Activated B cell treated with CpG ODN at 0.5 μM for 24 hours (primary cell): ENCODE data around the gene PDCD5. TPM values are rescaled to one million over a fixed set of nuclear protein-coding genes. Genes with fewer than 3 reads are reported as not detected.
A peak's percentile ranks its signal among the peaks of the same experiment; 100 is the strongest.

Source experiments
- ATAC-seq: fragments of 200-7000 bp; cut with Tn5 transposase; one replicate; pipeline ENCODE4 v1.10.0; 2021; ENCODE audit warnings: low read depth, mild to moderate bottlenecking, moderate library complexity
- CTCF ChIA-PET: fragments of 350-600 bp; sonication (Branson Sonifier 250); formaldehyde crosslinking; loops from one replicate; lab custom pipeline; 2021; ENCODE audit warnings: antibody characterized with exemption; lab: Charles Lee
- POLR2A ChIA-PET: fragments of 350-600 bp; sonication (Branson Sonifier 250); formaldehyde crosslinking; loops from one replicate; lab custom pipeline; 2021; ENCODE audit warnings: antibody characterized with exemption; lab: Charles Lee
- DNase-seq: peaks from one replicate; pipeline ENCODE4 v3.0.0; 2022
- H3K27ac Mint-ChIP-seq: one replicate; pipeline ENCODE4 v1.8.0; 2020; ENCODE audit warnings: mixed read lengths
- H3K27me3 Mint-ChIP-seq: one replicate; pipeline ENCODE4 v1.8.0; 2021; ENCODE audit warnings: mixed read lengths
- H3K36me3 Mint-ChIP-seq: one replicate; pipeline ENCODE4 v1.8.0; 2021; ENCODE audit warnings: low read depth, mixed read lengths
- H3K4me1 Mint-ChIP-seq: one replicate; pipeline ENCODE4 v1.8.0; 2021; ENCODE audit warnings: mixed read lengths
- H3K4me3 Mint-ChIP-seq: one replicate; pipeline ENCODE4 v1.8.0; 2020; ENCODE audit warnings: mild to moderate bottlenecking, mixed read lengths
- H3K9me3 Mint-ChIP-seq: one replicate; pipeline ENCODE4 v1.8.0; 2020; ENCODE audit warnings: mixed read lengths
- CTCF ChIP-seq: fragments of 200-600 bp; IDR thresholded peaks from one replicate; pipeline ENCODE4 v1.8.0; 2022; ENCODE audit warnings: antibody characterized with exemption, mild to moderate bottlenecking
- intact Hi-C: fragments of 100-400 bp; cut with micrococcal nuclease; formaldehyde crosslinking; loops from one replicate; pipeline ENCODE4 v1.15.1; 2024
- total RNA-seq: library from RNA; stranded (reverse); gene quantifications from 2 replicates; pipeline ENCODE4 v1.2.3, GENCODE V29; 2022

The PDCD5 gene
- total RNA-seq, 1 donor from 2014 or later: 58.2 TPM

DNA sequence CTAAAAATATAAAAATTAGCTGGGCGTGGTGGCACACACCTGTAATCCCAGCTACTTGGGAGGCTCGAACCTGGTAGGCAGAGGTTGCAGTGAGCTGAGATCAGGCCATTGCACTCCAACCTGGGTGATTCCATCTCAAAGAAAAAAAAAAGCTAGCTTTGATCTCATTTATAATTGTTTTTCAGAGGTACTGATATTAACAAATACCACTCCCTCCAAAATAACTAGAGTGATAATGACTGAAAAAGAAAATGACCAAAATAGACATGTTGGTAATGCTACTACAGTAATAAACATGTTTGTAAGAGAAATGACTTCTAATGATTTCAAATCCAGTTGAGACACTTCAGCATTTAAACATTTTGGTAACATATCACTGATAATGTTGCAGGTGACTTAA lies 13.0 kb downstream of the PDCD5 start:
- peaks cover 70% of the 10 kb centered on the region for H3K36me3 Mint-ChIP-seq
- POLR2A ChIA-PET: no interaction called here

DNA sequence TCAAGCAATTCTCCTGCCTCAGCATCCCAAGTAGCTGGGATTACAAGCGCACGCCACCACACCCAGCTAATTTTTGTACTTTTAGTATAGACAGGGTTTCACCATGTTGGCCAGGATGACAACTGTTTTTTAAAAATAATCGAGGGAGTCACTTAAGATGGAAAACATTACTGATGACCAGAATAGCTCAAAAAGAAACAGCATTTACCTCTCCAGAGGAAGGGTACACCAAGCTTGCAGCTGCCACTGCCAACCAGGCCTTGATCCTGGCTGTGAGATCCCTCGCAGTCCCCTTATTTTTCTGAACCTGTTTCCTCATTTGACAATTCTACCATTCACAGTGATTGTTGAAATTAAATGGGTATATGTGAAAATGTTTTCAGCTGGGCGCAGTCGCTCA lies 14.5 kb downstream of the PDCD5 start:
- no peaks in the 10 kb centered on the region for H3K27me3 Mint-ChIP-seq
- DNase-seq: no peak
- H3K27ac Mint-ChIP-seq: no peak overlapping the region
- H3K4me3 Mint-ChIP-seq: no peak overlapping the region
- CTCF ChIA-PET: no interaction called here
- H3K4me1 Mint-ChIP-seq: peaks cover 6% of the 10 kb centered on the region
- TF ChIP-seq CTCF: no peak
- POLR2A ChIA-PET: interaction anchor here (1.1 kb wide), 1 partner anchor 15 kb away, joined by 3 read pairs; the partner anchor contains the start of gene PDCD5
- intact Hi-C loops: no loop called here
- no peaks in the 10 kb centered on the region for H3K9me3 Mint-ChIP-seq
- ATAC-seq: no peak
- peaks cover 78% of the 10 kb centered on the region for H3K36me3 Mint-ChIP-seq

More for the DNA sequence above, 13.0 kb downstream of the PDCD5 start:
- peaks cover 6% of the 10 kb centered on the region for H3K4me1 Mint-ChIP-seq
- TF ChIP-seq CTCF: no peak
- no peaks in the 10 kb centered on the region for H3K9me3 Mint-ChIP-seq
- no peak for ATAC-seq
- CTCF ChIA-PET: no interaction called here
- no peaks in the 10 kb centered on the region for H3K27me3 Mint-ChIP-seq
- intact Hi-C loops: no loop called here
- H3K4me3 Mint-ChIP-seq: no peak overlapping the region
- no peak for DNase-seq
- no peak overlapping the region for H3K27ac Mint-ChIP-seq

- ATAC-seq (no peak), DNase-seq (no peak)
- ChIA-PET CTCF (interaction anchor here (1.9 kb wide), 1 partner anchor 17 kb away, joined by 5 read pairs; the partner anchor contains the start of gene PDCD5), POLR2A (no interaction called here)
- intact Hi-C loops: no loop called here
- no peak overlapping the region for H3K4me3 Mint-ChIP-seq
- peaks cover 78% of the 10 kb centered on the region for H3K36me3 Mint-ChIP-seq
- H3K4me1 Mint-ChIP-seq: peaks cover 6% of the 10 kb centered on the region
- no peaks in the 10 kb centered on the region for H3K27me3 Mint-ChIP-seq
- TF ChIP-seq CTCF: no peak
- H3K27ac Mint-ChIP-seq: no peak overlapping the region
- H3K9me3 Mint-ChIP-seq: no peaks in the 10 kb centered on the region
Observed at GRCh38 chr19:32598022-32598421, 17.0 kb downstream of the PDCD5 start.

DNA sequence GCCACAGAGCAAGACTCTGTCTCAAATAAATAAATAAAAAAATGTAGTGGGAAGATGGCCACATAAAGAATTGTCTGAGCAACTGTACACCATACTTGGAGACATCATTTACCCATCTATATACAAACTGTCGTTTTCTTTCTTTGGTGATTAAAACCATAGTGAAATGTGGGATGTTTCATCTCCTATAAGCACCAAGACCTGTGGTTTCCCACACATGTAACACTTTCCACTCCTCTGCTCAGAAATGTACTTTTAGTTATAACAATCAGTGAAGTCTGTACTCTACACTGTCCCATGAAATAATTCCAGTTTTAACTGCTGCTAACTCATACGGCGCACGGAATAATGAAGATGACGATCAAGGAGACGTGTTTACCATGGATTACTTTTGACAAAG lies 18.3 kb downstream of the PDCD5 start:
- no peak for ATAC-seq
- H3K36me3 Mint-ChIP-seq: peaks cover 80% of the 10 kb centered on the region
- no peak for TF ChIP-seq CTCF
- H3K4me3 Mint-ChIP-seq: no peak overlapping the region
- DNase-seq: no peak
- CTCF ChIA-PET: interaction anchor here (0.8 kb wide), 1 partner anchor 15 kb away, joined by 4 read pairs; no protein-coding TSS in a partner anchor
- POLR2A ChIA-PET: no interaction called here
- no peaks in the 10 kb centered on the region for H3K27me3 Mint-ChIP-seq
- intact Hi-C loops: no loop called here
- peaks cover 5% of the 10 kb centered on the region for H3K4me1 Mint-ChIP-seq
- no peaks in the 10 kb centered on the region for H3K9me3 Mint-ChIP-seq
- H3K27ac Mint-ChIP-seq: no peak overlapping the region

DNA sequence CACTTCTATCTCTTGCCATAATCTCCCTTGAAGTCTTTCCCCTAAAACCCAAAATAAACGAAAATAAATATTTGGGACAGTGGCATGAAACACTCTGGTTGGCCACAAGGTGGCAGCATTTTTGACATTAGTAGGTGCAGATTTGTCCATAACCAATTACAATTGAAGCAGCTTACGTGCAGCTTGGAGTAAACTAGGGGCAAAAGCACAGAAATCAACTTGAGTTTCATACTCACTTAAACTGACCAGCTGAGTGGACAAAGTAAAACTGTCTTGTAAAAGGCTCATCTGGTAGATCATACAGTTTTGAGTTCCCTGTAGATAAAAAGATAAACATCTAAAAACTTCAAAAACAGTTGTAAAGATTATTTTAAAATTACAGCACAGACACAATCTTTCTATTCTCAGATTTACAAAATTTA lies 18.8 kb downstream of the PDCD5 start:
- intact Hi-C loops: no loop called here
- DNase-seq (no peak), ATAC-seq (peak; percentile 50)
- Mint-ChIP-seq H3K4me3 (no peak overlapping the region), H3K27me3 (no peaks in the 10 kb centered on the region), H3K9me3 (no peaks in the 10 kb centered on the region), H3K4me1 (peaks cover 3% of the 10 kb centered on the region), H3K27ac (no peak overlapping the region), H3K36me3 (peaks cover 79% of the 10 kb centered on the region)
- TF ChIP-seq CTCF: peak; percentile 85
- POLR2A ChIA-PET: no interaction called here
- CTCF ChIA-PET: interaction anchor here (0.6 to 0.8 kb wide), 2 partner anchors 16 to 83 kb away, joined by 3 to 4 read pairs; no protein-coding TSS in a partner anchor
